HG02840 (cell line): Measurements from ENCODE around the gene COA1.
"Not testable (repeated sequence)": the region's sequence is repeated elsewhere in the genome, so short reads cannot be mapped to it uniquely, and the experiment has no call there.

Experiments
- ATAC-seq: cut with Tn5 transposase; IDR thresholded peaks from one replicate; pipeline ENCODE4 v1.9.1; 2021; ENCODE audit warnings: mild to moderate bottlenecking, moderate library complexity, moderate number of reproducible peaks; ENCODE audit not compliant: unreplicated experiment, low FRiP score

The COA1 gene

DNA sequence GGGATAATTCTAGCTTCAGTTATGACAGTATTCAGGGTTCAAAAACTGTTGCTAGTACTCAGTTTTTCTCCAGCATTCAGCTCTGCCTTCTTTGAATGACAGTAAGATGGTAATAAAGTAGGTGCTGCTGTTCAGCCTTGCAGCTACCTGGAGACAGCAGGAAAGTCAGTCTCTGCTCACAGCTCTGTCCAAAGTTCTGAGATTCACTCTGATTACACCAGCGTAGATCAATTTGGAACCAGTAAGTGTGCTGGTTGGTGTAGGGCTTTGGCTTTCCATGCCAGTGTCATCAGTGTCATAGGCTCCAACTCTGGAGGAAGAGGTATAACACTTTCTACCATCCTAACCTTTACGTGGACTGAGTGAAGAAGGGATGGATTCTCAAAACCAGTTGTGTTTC is 120.2 kb downstream of the COA1 start:
- ATAC-seq: no peak

DNA sequence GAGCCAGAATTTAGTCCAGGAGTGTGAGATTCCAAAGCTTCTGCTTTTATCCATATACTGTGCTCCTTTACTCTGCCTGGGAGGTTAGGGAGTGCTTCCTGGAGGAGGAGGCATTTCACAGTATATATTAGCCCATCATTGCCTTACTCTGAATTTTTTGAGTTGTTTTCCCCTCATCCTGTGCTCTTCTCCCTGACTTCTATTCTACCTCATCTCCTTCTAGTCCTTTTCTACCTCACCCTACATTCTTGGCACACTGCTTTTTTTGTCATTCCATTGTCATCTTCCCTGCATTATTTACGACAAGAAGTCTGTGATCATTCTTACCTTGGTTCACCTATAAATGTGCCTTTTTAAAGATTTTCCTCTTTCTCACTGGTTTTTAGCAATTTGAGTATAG is 125.1 kb downstream of the COA1 start:
- no peak for ATAC-seq

DNA sequence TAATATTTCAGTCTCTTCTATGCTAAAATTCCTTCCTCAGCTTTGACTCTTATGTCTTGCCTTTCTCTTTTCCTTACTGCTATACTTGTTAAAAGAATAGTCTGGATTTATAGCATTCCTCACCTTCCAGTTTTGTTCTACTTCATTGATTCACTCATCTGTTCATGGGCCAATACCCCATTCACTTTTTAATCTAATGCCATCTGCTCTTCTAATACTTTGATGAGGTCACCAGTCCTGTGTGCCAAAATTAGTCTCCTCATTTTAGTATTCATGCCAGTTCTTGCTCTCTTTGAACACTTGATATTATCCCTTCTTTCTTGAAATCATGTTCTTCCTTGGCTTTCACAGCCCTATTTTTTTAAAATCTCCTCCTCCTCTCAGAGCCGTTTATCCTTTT is 127.1 kb downstream of the COA1 start:
- ATAC-seq: no peak

DNA sequence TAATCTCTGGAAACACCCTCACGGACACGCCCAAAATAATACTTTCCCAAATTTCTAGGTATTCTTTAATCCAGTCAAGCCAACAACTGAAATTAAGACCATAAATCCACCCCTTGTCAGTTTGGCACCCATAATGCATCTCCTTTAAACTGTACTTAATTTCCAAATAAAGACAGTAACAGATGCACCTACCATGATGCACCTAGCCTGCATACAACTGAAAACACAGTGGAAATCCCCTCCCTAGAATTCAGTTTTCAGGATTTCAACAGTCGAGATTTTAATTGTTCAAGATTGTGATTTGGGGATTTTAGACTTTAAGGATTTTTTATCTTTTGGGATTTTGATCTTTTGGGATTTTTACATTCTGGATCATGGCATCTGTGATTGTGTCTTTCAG is 129.3 kb downstream of the COA1 start:
- ATAC-seq: no peak

DNA sequence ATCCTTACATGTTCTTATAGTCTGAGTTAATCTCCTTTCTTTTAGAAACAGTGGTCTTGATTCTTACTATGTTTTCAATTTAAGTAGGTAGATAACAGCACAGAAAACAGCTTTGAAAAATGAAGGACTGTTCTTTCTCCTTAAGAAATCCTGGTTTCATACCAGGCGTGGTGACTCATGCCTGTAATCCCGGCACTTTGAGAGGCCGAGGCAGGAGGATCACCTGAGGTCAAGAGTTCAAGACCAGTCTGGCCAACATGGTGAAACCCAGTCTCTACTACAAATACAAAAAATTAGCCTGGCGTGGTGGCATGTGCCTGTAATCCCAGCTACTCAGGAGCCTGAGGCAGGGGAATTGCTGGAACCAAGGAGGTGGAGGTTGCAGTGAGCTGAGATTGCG is 132.9 kb downstream of the COA1 start:
- not testable (repeated sequence) for ATAC-seq

DNA sequence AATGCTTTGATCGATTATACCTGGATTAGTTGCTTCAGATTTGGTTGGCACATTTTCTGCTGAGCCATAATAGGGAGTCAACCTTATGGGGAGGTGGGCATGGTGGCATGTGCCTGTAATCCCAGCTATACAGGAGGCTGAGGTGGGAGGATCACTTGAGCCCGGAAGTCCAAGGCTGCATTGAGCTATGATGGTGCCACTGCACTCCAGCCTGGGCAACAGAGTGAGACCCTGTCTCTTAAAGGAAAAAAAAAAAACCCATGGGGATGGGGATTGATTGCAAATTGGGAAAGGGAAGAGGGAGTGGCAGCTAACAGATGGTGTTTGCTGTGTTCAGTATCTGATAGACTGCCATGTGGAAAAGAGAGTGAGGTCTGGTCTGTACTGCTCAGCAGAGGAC is 135.3 kb downstream of the COA1 start:
- no peak for ATAC-seq

DNA sequence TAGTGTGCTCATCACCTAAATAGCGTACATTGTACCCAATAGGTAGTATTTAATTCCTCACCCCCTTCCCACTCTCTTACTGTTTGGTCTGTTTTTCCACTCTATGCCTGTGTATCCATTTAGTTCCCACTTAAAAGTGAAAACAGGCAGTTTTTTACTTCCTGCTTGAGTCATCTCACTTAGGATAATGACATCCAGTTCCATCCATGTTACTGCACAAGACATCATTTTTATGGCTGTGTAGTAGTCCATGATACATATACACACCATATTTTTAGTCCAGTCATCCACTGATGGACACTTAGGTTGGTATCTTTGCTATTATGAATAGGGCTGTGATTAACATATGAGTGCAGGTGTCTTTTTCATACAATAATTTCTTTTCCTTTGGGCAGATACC is 136.3 kb downstream of the COA1 start:
- ATAC-seq: no peak

DNA sequence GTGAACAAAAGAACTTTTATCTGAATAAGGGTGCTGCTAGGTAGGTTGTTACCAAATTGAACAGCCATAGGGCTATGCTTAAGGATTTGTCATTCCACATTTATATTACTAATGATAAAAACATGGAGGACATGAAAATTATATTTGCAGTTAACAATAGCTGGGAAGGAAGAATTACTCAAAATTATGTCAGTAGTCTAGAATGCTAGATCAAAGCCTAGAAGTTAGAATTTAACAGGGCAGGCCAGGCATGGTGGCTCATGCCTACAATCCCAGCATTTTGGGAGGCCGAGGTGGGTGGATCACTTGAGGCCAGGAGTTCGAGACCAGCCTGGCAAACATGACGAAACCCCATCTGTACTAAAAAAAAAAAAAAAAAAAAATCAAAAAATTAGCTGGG is 137.0 kb downstream of the COA1 start:
- no peak for ATAC-seq

DNA sequence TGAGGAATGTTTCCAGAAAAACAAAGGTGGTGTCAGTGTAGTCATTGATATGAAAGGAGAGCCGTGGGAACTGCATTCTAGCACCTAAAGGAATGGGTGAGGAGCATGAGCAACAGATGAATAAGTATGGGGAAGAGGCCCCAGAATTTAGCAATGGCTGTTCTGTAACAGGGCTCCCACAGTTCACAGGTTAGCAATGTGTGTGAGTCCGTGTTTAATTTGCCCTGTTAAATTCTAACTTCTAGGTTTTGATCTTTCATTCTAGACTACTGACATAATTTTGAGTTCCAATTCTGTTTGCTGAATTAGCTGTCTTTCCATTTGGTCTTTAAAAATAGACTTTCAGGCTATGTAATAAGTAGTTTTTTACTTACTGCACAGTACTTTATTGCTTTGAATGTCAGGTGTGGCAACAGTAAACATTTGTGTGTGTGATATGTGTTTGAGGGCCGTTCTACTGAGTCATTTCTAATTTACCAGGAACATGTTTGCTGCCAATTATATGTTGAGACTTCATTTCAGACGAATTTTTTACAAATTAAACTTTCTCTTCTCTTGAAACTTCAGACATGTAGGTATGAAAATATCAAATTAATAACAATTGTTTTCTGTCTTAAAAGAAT is 137.7 kb downstream of the COA1 start:
- ATAC-seq: peak; percentile 34

DNA sequence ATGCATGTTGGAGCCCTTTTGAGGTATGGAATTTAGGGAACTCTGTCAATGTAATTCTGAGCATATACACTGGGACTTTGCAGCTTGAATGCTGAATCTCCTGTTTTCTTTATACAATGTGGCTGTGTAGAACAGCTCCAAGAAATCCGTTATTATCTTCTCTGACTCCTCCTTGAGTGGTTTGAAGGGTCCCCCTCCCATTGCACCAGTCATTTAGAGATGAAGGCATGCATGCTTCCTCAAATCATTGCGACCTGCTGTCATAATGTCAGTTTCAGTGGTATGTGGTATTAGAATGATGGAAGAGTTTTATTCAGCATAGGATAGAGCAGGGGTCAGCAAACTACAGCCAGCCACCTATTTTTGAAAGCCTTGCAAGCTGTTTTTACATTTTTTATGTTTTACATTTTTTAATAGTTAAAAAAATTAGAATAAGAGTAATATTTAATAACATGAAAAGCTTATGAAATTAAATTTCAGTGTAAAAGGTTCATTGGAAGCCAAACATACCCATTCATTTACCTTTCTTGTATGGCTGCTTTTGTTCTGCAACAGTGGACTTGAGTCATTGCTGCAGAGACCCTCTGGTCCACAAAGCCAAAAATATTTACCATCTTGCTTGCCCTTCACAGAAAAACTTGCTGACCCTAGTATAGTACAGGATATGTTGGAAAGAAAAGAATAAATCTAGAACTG is 138.3 kb downstream of the COA1 start:
- ATAC-seq: peak; percentile 58

DNA sequence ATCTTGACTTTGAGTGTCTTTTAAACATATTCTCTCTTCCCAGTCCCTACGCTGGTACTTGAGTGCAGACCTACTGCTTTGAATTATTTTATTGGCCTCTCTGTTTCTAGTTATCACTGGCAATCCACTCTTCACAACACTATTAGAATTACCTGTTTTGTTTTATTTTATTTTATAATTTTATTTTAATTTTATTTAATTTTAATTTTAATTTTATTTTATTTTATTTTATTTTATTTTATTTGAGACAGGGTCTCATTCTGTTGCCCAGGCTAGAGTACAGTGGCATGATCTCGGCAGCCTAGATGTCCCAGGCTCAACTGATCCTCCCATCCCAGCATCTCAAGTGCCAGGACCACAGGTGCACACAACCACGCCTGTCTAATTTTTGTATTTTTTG is 139.6 kb downstream of the COA1 start:
- ATAC-seq: no peak
